Skeletal muscle satellite cell (primary cell): ENCODE results near the gene HDAC9.

Experiments used
- H3K27me3 ChIP-seq: 2 replicates; pipeline ENCODE4 v1.7.0; 2013; ENCODE audit warnings: low read length; ENCODE audit not compliant: control insufficient read depth, insufficient read depth
- H3K36me3 ChIP-seq: 2 replicates; pipeline ENCODE4 v1.7.0; 2013; ENCODE audit warnings: mild to moderate bottlenecking, control low read depth, low read length; ENCODE audit not compliant: insufficient read depth
- H3K4me1 ChIP-seq: 2 replicates; pipeline ENCODE4 v1.7.0; 2013; ENCODE audit warnings: low read length; ENCODE audit not compliant: control insufficient read depth, insufficient read depth
- H3K4me2 ChIP-seq: 2 replicates; pipeline ENCODE4 v1.7.0; 2013; ENCODE audit warnings: mild to moderate bottlenecking, low read length
- H3K4me3 ChIP-seq: 2 replicates; pipeline ENCODE4 v1.7.0; 2013; ENCODE audit warnings: low read length
- H3K9ac ChIP-seq: 2 replicates; pipeline ENCODE4 v1.7.0; 2013; ENCODE audit warnings: mild to moderate bottlenecking, low read depth, low read length, moderate library complexity
- H3K9me3 ChIP-seq: replicated peaks from 2 replicates; pipeline ENCODE4 v1.7.0; 2013; ENCODE audit warnings: mild to moderate bottlenecking, control low read depth, low read length

The HDAC9 gene

DNA sequence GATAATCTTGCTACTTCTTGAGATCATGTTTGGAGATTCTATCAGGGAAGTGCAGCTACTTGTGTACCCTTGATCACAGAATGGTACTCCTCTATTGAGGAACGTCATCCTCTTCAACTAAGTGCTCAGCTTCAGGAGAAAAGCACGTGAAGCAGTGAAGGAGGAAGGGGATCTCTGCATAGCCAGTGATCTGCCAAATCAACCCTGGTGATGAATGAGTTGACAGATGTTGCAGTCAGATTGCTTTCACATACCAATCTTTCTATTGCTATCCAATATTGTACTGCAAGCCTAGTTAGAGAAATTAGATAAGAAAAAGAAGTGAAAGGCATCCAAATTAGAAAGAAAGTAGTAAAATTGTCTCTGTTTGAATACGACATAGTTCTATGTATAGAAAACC lies 312.5 kb downstream of the HDAC9 start:
- no peak overlapping the region for H3K9ac ChIP-seq
- no peaks in the 10 kb centered on the region for H3K9me3 ChIP-seq
- no peaks in the 10 kb centered on the region for H3K27me3 ChIP-seq
- H3K4me1 ChIP-seq: no peaks in the 10 kb centered on the region
- H3K36me3 ChIP-seq: no peaks in the 10 kb centered on the region
- no peak overlapping the region for H3K4me3 ChIP-seq
- H3K4me2 ChIP-seq: no peak overlapping the region

DNA sequence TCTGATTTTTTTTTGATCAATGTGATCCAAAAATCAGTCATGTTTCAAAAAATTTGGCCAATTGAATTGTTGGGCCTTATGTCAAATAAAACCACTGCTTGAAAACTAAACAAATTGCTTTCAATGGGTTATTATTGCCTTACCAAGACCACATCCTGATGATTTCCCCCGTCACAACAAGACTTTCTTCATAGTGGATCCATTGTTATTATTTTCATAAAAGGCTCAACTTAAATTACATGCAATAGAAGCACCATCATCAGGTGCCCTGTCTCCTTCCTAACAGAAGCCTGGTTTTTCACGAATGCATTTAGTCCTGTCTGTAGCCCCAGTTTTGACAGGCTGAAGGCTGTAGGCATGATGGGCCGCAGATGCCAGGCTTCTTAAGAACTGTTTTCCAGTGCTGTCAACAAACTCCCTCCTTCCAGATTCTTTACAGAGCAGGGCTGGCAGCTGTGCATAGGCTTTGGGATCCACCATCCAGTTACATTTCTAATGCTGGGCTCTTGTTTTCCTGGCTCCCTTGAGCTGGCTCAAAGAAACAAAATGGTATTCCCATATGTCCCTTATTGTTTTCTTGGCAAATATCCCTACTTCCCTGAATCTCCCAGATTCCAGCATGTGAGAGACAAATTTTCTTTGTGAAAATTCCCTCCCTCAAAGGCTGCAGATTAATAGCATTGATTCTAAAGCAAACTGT lies 319.9 kb downstream of the HDAC9 start:
- H3K4me2 ChIP-seq: no peak overlapping the region
- no peak overlapping the region for H3K4me3 ChIP-seq
- no peak overlapping the region for H3K9ac ChIP-seq
- H3K27me3 ChIP-seq: no peaks in the 10 kb centered on the region
- H3K36me3 ChIP-seq: no peaks in the 10 kb centered on the region
- no peaks in the 10 kb centered on the region for H3K9me3 ChIP-seq
- no peaks in the 10 kb centered on the region for H3K4me1 ChIP-seq

- Histone ChIP-seq H3K9ac (no peak overlapping the region), H3K9me3 (no peaks in the 10 kb centered on the region), H3K36me3 (no peaks in the 10 kb centered on the region), H3K4me3 (no peak overlapping the region), H3K27me3 (no peaks in the 10 kb centered on the region), H3K4me1 (no peaks in the 10 kb centered on the region), H3K4me2 (no peak overlapping the region)
Measured at GRCh38 chr7:18820981-18821380, 325.4 kb downstream of the HDAC9 start.

- no peaks in the 10 kb centered on the region for H3K4me1 ChIP-seq
- H3K36me3 ChIP-seq: no peaks in the 10 kb centered on the region
- H3K4me3 ChIP-seq: no peak overlapping the region
- no peaks in the 10 kb centered on the region for H3K27me3 ChIP-seq
- no peak overlapping the region for H3K9ac ChIP-seq
- H3K9me3 ChIP-seq: no peaks in the 10 kb centered on the region
- no peak overlapping the region for H3K4me2 ChIP-seq
Measured at GRCh38 chr7:18821554-18821953, 326.0 kb downstream of the HDAC9 start.

- H3K4me1 ChIP-seq: peaks cover 7% of the 10 kb centered on the region
- H3K9ac ChIP-seq: no peak overlapping the region
- H3K36me3 ChIP-seq: no peaks in the 10 kb centered on the region
- no peaks in the 10 kb centered on the region for H3K27me3 ChIP-seq
- H3K4me2 ChIP-seq: no peak overlapping the region
- no peaks in the 10 kb centered on the region for H3K9me3 ChIP-seq
- H3K4me3 ChIP-seq: no peak overlapping the region
Measured at GRCh38 chr7:18824157-18824556, 328.6 kb downstream of the HDAC9 start.

DNA sequence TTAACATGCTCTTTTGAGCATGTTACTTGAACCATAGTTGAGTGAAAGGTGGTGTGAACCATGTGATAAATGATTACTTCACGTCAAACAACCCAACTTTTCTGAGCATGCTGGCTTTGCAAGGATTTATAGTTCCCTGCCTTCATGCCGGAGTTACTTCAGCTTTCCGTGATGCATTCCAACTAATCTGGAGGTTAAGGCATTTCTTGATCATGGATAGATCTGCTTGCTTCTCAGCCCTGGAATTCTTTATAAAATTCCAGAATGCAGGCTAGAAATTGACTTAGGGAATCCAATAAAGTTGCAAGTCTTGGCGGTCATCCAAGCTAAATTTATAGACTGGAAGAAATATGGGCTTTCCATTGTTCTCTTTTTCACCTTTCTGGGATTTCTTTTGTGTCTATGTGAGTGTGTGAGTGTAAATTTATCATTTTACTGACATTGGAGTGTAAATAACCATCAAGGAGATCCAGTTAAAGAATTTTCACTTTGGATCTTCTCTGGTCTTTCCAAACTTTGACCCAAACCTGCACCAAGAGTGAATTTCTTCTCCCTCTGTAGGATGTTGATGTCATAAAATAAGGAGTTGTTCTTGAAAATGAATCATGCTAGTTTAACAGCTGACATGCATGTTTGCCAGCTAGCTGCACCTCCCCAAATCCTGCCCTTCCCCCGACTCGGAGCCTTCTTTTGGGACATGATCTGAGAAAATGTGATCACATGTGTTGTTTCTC lies 332.9 kb downstream of the HDAC9 start:
- H3K4me3 ChIP-seq: no peak overlapping the region
- peaks cover 17% of the 10 kb centered on the region for H3K4me1 ChIP-seq
- H3K27me3 ChIP-seq: no peaks in the 10 kb centered on the region
- no peaks in the 10 kb centered on the region for H3K36me3 ChIP-seq
- no peak overlapping the region for H3K4me2 ChIP-seq
- no peaks in the 10 kb centered on the region for H3K9me3 ChIP-seq
- H3K9ac ChIP-seq: no peak overlapping the region

- no peak overlapping the region for H3K9ac ChIP-seq
- no peaks in the 10 kb centered on the region for H3K27me3 ChIP-seq
- no peak overlapping the region for H3K4me3 ChIP-seq
- peaks cover 17% of the 10 kb centered on the region for H3K4me1 ChIP-seq
- H3K36me3 ChIP-seq: no peaks in the 10 kb centered on the region
- peak overlapping the region; percentile 23 for H3K4me2 ChIP-seq
- no peaks in the 10 kb centered on the region for H3K9me3 ChIP-seq
Measured at GRCh38 chr7:18828994-18829857, 333.7 kb downstream of the HDAC9 start.

GRCh38 chr7:18829858-18830285 lies 334.3 kb downstream of the HDAC9 start:
- Histone ChIP-seq H3K9me3 (no peaks in the 10 kb centered on the region), H3K9ac (no peak overlapping the region), H3K36me3 (no peaks in the 10 kb centered on the region), H3K27me3 (no peaks in the 10 kb centered on the region), H3K4me3 (no peak overlapping the region), H3K4me2 (peak overlapping the region; percentile 23), H3K4me1 (peaks cover 17% of the 10 kb centered on the region)

GRCh38 chr7:18831419-18831818 lies 335.9 kb downstream of the HDAC9 start:
- Histone ChIP-seq H3K4me2 (no peak overlapping the region), H3K9ac (no peak overlapping the region), H3K27me3 (no peaks in the 10 kb centered on the region), H3K36me3 (no peaks in the 10 kb centered on the region), H3K9me3 (no peaks in the 10 kb centered on the region), H3K4me3 (no peak overlapping the region), H3K4me1 (peaks cover 17% of the 10 kb centered on the region)

- Histone ChIP-seq H3K9me3 (no peaks in the 10 kb centered on the region), H3K9ac (no peak overlapping the region), H3K4me1 (peaks cover 17% of the 10 kb centered on the region), H3K36me3 (no peaks in the 10 kb centered on the region), H3K4me3 (no peak overlapping the region), H3K4me2 (no peak overlapping the region), H3K27me3 (no peaks in the 10 kb centered on the region)
Measured at GRCh38 chr7:18831943-18832342, 336.4 kb downstream of the HDAC9 start.

DNA sequence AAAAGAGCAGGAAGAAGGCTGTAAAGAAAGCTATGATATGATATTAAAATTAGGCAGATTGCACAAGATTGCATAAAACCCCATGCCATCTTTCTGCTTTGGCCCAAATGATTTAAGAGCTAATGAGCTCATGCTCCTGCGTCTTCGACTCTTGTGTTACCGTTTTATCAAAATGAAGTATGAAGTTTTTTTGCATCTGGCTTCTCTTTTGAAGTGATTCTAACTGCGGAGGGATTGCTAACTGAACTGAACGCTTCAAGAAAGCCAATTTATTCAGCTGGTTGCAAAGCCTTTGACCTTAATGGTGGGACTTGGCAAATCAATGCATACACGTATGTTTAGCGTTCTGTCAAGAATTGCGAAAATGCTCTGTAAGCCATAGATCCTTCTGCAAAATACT lies 339.0 kb downstream of the HDAC9 start:
- Histone ChIP-seq H3K4me2 (no peak overlapping the region), H3K4me1 (peaks cover 6% of the 10 kb centered on the region), H3K36me3 (no peaks in the 10 kb centered on the region), H3K27me3 (no peaks in the 10 kb centered on the region), H3K9ac (no peak overlapping the region), H3K9me3 (no peaks in the 10 kb centered on the region), H3K4me3 (no peak overlapping the region)
